K562 (cell line): ENCODE data around the gene EGFL7. TPM values are rescaled to one million over a fixed set of nuclear protein-coding genes. Genes with fewer than 3 reads are reported as not detected.
A peak's percentile ranks its signal among the peaks of the same experiment; 100 is the strongest.

ENCODE experiments used
- BMI1 ChIP-seq: fragments of 150-350 bp; IDR thresholded peaks from 2 replicates; pipeline ENCODE4 v1.6.1; 2014; ENCODE audit warnings: low read length
- CLOCK ChIP-seq: fragments of 250-450 bp; sonication (Bioruptor Pico); IDR thresholded peaks from 2 replicates; pipeline ENCODE4 v1.4.0; 2020; ENCODE audit warnings: mild to moderate bottlenecking, moderate library complexity, borderline replicate concordance
- ELF1 ChIP-seq: fragments of 200-800 bp; sonication (Bioruptor generic); IDR thresholded peaks from 2 replicates; pipeline ENCODE4 v1.6.1; 2016; ENCODE audit warnings: missing genetic modification characterization, missing compliant biosample characterization
- EP300 ChIP-seq: IDR thresholded peaks from 2 replicates; pipeline ENCODE4 v1.6.1; 2012; ENCODE audit warnings: low read length, improper control_type of control experiment
- HEY1 ChIP-seq: fragments of 250-450 bp; sonication (Bioruptor Pico); IDR thresholded peaks from 2 replicates; pipeline ENCODE4 v1.5.0; 2020; ENCODE audit warnings: mild to moderate bottlenecking, moderate library complexity, borderline replicate concordance
- HMG20A ChIP-seq: fragments of 450-650 bp; formaldehyde crosslinking; conservative IDR thresholded peaks from 2 replicates; pipeline ENCODE4 v1.4.0; 2020; ENCODE audit warnings: mild to moderate bottlenecking, mixed read lengths
- MBD2 ChIP-seq: sonication (generic); IDR thresholded peaks from 2 replicates; pipeline ENCODE4 v1.6.1; 2016; ENCODE audit warnings: low read depth, borderline replicate concordance
- MED1 ChIP-seq: sonication (generic); formaldehyde crosslinking; IDR thresholded peaks from 2 replicates; pipeline ENCODE4 v1.8.1; 2023; ENCODE audit warnings: missing genetic modification reagents, borderline replicate concordance
- NFRKB ChIP-seq: fragments of 450-650 bp; IDR thresholded peaks from 2 replicates; pipeline ENCODE4 v1.6.1; 2016; ENCODE audit warnings: low read depth
- POU5F1 ChIP-seq: fragments of 150-350 bp; IDR thresholded peaks from 2 replicates; pipeline ENCODE4 v1.6.1; 2014; ENCODE audit warnings: borderline replicate concordance, low read length, low read depth, mild to moderate bottlenecking; ENCODE audit not compliant: partially characterized antibody
- TBL1XR1 ChIP-seq, 2 experiments: IDR thresholded peaks; 2 replicates each; pipeline ENCODE4 v1.6.1; 2012; ENCODE audit warnings: improper control_type of control experiment in 2 of 2, low read length in 2 of 2, mild to moderate bottlenecking in 1 of 2
- WHSC1 ChIP-seq: IDR thresholded peaks from one replicate; pipeline ENCODE4 v1.6.1; 2012; ENCODE audit warnings: low read length, control low read depth, inconsistent platforms
- ZHX1 ChIP-seq: fragments of 150-350 bp; conservative IDR thresholded peaks from 2 replicates; pipeline ENCODE4 v1.6.1; 2014; ENCODE audit warnings: low read length
- ZNF174 ChIP-seq: fragments of 250-450 bp; sonication (Bioruptor Pico); IDR thresholded peaks from 2 replicates; pipeline ENCODE4 v1.4.0; 2020; ENCODE audit warnings: mild to moderate bottlenecking
- ZNF3 ChIP-seq: fragments of 250-450 bp; sonication (Bioruptor Pico); IDR thresholded peaks from 2 replicates; pipeline ENCODE4 v1.5.0; 2021; ENCODE audit warnings: mild to moderate bottlenecking, moderate library complexity
- ZNF518B ChIP-seq: fragments of 250-450 bp; sonication (Bioruptor Pico); IDR thresholded peaks from 2 replicates; pipeline ENCODE4 v1.5.0; 2021; ENCODE audit warnings: mild to moderate bottlenecking, moderate library complexity
- ZNF696 ChIP-seq: fragments of 250-450 bp; sonication (Bioruptor Pico); conservative IDR thresholded peaks from 2 replicates; pipeline ENCODE4 v1.4.0; 2020; ENCODE audit warnings: mild to moderate bottlenecking, moderate library complexity
- ZNF764 ChIP-seq: fragments of 250-450 bp; sonication (Bioruptor Pico); IDR thresholded peaks from 2 replicates; pipeline ENCODE4 v1.4.0; 2020; ENCODE audit warnings: low read depth, mild to moderate bottlenecking, moderate library complexity
- polyA plus RNA-seq, 8 experiments: library from polyadenylated mRNA; depleted of rRNA in 4 of 8; stranded (reverse) in 5 of 8; unstranded in 3 of 8; fragments of >200 nt; fragmentation: Nextera tagmentation in 2 of 8; fragmentation: Illumina TruSeq in 1 of 8; extraction: Ambion mirVana in 2 of 8; extraction: Trizol in 1 of 8; gene quantifications; 2 replicates each; pipeline versions ENCODE4 v1.2.1 to v1.2.3, GENCODE V29; 2011 to 2014; ENCODE audit warnings: inconsistent platforms in 1 of 8, missing spikeins in 1 of 8
- total RNA-seq, 7 experiments: library from RNA; depleted of rRNA in 6 of 7; stranded (reverse); fragments of >200 nt in 6 of 7; fragmentation: Illumina TruSeq in 2 of 7; extraction: Trizol in 2 of 7; gene quantifications; 2 replicates each; pipeline versions ENCODE4 v1.2.1 to v1.2.3, GENCODE V29; 2011 to 2021; ENCODE audit warnings: low replicate concordance in 1 of 7

The EGFL7 gene
- total and polyA plus RNA-seq, 9 of the 15 experiments (the other 6 are each of a cell fraction or from before 2014, with no cell fraction given), result 1.5 to 286 (median 55.5) TPM

- TF ChIP-seq ELF1 (tag), result no peak
- TF ChIP-seq TBL1XR1 (IDR thresholded peaks at IDR 0.05; ENCODE audit: low read length in 2 of 2), result peak in 1 of 2 experiments; percentile 22; a peak in 1 of 4 replicates
- no peak for TF ChIP-seq HMG20A
- peak; percentile 65; the same call in 1 of the 2 replicates for TF ChIP-seq NFRKB
- no peak for TF ChIP-seq ZNF518B (CRISPR knock-in tag)
- no peak for TF ChIP-seq ZNF174 (CRISPR knock-in tag)
- TF ChIP-seq EP300, result peak; percentile 67; the same call in 1 of the 2 replicates
- no peak for TF ChIP-seq CLOCK
- no peak for TF ChIP-seq ZNF696 (CRISPR knock-in tag)
- TF ChIP-seq POU5F1, result no peak
- TF ChIP-seq ZNF764 (CRISPR knock-in tag), result no peak
- TF ChIP-seq ZHX1, result no peak
- no peak for TF ChIP-seq BMI1
- no peak for TF ChIP-seq HEY1 (CRISPR knock-in tag)
- no peak for TF ChIP-seq MBD2
- no peak for TF ChIP-seq MED1 (CRISPR knock-in tag)
- TF ChIP-seq ZNF3 (CRISPR knock-in tag), result no peak
- TF ChIP-seq WHSC1, result no peak
Measured at GRCh38 chr9:136645903-136646754, 16.6 kb upstream of the EGFL7 start (continued).
